PC-3 (cell line): Measurements from ENCODE around the gene TNFSF10.

Experiments
- EZH2 ChIP-seq: fragments of 300-600 bp; sonication (generic); IDR thresholded peaks from one replicate; pipeline ENCODE4 v1.6.1; 2017; ENCODE audit warnings: antibody characterized with exemption, mild to moderate bottlenecking, low read length; ENCODE audit not compliant: unreplicated experiment
- TF ChIP-seq, protein P1 (sequence below): fragments of 300-600 bp; sonication (generic); conservative IDR thresholded peaks from 2 replicates; pipeline ENCODE4 v1.5.1; 2017; ENCODE audit warnings: antibody characterized with exemption, low read depth, mild to moderate bottlenecking, low read length

DNA sequence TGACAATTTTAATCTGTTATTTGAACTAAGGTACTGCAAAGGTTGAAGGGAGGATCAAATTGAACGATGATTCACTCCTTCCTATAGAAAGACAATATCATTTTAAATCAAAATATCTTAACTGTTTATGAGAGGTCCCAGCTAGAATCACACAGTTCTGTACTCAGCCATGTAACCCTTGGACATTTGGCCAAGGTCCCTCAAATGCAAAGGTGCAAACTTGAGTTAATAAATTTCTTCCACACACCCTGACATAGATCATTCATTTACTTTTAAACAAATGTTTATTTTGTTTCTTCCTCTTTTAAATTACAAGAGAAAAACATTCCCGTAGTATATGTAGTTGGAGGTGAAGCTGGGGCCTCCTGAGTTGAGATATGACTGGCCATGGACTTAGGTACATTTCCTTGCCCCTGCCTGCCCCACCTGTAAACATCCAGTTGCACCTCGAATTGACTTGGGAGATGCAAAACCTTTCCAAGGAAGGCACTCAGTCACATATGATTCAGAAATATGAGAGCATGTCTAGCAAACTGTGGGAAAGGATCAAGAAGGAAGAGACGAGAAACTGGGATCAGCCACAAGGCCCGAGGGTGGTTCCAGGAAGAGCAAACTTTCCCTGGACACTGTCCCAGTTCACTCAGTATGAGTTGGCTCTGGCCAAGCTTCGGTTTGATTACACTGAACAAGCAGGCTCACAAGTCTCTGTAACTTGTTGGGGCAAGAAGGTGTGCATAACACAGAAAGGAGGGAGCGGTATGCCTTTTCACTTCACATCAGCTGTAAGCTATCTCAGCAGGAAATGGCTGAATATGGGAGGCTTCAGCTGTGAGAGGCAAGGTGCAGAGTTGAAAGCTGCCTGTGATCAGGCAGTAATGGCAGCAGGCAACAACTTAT lies 6.7 kb downstream of the TNFSF10 start:
- TF ChIP-seq, protein P1, sequence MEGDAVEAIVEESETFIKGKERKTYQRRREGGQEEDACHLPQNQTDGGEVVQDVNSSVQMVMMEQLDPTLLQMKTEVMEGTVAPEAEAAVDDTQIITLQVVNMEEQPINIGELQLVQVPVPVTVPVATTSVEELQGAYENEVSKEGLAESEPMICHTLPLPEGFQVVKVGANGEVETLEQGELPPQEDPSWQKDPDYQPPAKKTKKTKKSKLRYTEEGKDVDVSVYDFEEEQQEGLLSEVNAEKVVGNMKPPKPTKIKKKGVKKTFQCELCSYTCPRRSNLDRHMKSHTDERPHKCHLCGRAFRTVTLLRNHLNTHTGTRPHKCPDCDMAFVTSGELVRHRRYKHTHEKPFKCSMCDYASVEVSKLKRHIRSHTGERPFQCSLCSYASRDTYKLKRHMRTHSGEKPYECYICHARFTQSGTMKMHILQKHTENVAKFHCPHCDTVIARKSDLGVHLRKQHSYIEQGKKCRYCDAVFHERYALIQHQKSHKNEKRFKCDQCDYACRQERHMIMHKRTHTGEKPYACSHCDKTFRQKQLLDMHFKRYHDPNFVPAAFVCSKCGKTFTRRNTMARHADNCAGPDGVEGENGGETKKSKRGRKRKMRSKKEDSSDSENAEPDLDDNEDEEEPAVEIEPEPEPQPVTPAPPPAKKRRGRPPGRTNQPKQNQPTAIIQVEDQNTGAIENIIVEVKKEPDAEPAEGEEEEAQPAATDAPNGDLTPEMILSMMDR: no peak
- no peak for TF ChIP-seq EZH2
